PFSK-1 (cell line): ENCODE data around the gene SMIM31.

ENCODE experiments used
- FOXP2 ChIP-seq: optimal IDR thresholded peaks from 2 replicates; pipeline ENCODE3; 2011; ENCODE audit warnings: borderline replicate concordance, control low read depth, inconsistent platforms; ENCODE audit not compliant: insufficient read depth; ENCODE audit errors: extremely low read length, extremely low read depth
- POLR2AphosphoS5 ChIP-seq: IDR thresholded peaks from 2 replicates; pipeline ENCODE4 v1.6.1; 2012; ENCODE audit warnings: low read depth, mild to moderate bottlenecking, control low read depth, low read length, moderate library complexity
- REST ChIP-seq, 2 experiments: IDR thresholded peaks; 2 replicates each; pipeline versions ENCODE4 v1.6.1 to v1.8.0; 2011 to 2012; ENCODE audit warnings: low read depth in 2 of 2, low read length in 2 of 2, control low read depth in 1 of 2, inconsistent platforms in 1 of 2, mild to moderate bottlenecking in 1 of 2, moderate library complexity in 1 of 2; ENCODE audit not compliant: insufficient read depth in 1 of 2
- SIN3A ChIP-seq: IDR thresholded peaks from 2 replicates; pipeline ENCODE4 v1.6.1; 2012; ENCODE audit warnings: mild to moderate bottlenecking, low read length, moderate library complexity, borderline replicate concordance; ENCODE audit not compliant: insufficient read depth
- TAF1 ChIP-seq: IDR thresholded peaks from 2 replicates; pipeline ENCODE4 v1.6.1; 2012; ENCODE audit warnings: low read length, control low read depth, borderline replicate concordance; ENCODE audit not compliant: insufficient read depth

Gene SMIM31

GRCh38 chr4:164780839-164781238 is 26.9 kb downstream of the SMIM31 start:
- no peak for TF ChIP-seq POLR2AphosphoS5
- TF ChIP-seq FOXP2, result no peak
- TF ChIP-seq REST (IDR thresholded peaks at IDR 0.05; ENCODE audit: insufficient read depth in 1 of 2, low read depth in 2 of 2, low read length in 2 of 2), result no peak
- TF ChIP-seq SIN3A, result no peak
- no peak for TF ChIP-seq TAF1

- TF ChIP-seq TAF1 (no peak), SIN3A (no peak), FOXP2 (no peak), POLR2AphosphoS5 (no peak)
Measured at GRCh38 chr4:164783976-164784375, 30.0 kb downstream of the SMIM31 start.

GRCh38 chr4:164789047-164789446 is 35.1 kb downstream of the SMIM31 start:
- TF ChIP-seq POLR2AphosphoS5 (no peak), TAF1 (no peak), SIN3A (no peak), REST (IDR thresholded peaks at IDR 0.05; ENCODE audit: insufficient read depth in 1 of 2, low read depth in 2 of 2, low read length in 2 of 2) (no peak), FOXP2 (no peak)

- TF ChIP-seq REST (IDR thresholded peaks at IDR 0.05; ENCODE audit: insufficient read depth in 1 of 2, low read depth in 2 of 2, low read length in 2 of 2) (no peak), FOXP2 (no peak), POLR2AphosphoS5 (no peak), SIN3A (no peak), TAF1 (no peak)
Measured at GRCh38 chr4:164790249-164790648, 36.3 kb downstream of the SMIM31 start.

- TF ChIP-seq REST (IDR thresholded peaks at IDR 0.05; ENCODE audit: insufficient read depth in 1 of 2, low read depth in 2 of 2, low read length in 2 of 2) (no peak), FOXP2 (no peak), TAF1 (no peak), SIN3A (no peak), POLR2AphosphoS5 (no peak)
Measured at GRCh38 chr4:164799410-164799809, 45.5 kb downstream of the SMIM31 start.
